Right ventricle myocardium inferior (tissue), 1 donor: ENCODE data around the gene BRD3. TPM values are rescaled to one million over a fixed set of nuclear protein-coding genes. Genes with fewer than 3 reads are reported as not detected.

ENCODE experiments used
- ATAC-seq: fragments of 200-7000 bp; cut with Tn5 transposase; one replicate; pipeline ENCODE4 v1.9.1; 2020; ENCODE audit warnings: mild to moderate bottlenecking, moderate library complexity
- DNase-seq: peaks from one replicate; pipeline ENCODE4 v3.0.0; 2021; ENCODE audit errors: missing footprints
- intact Hi-C: fragments of 100-400 bp; cut with DNase I; formaldehyde crosslinking; loops from one replicate; pipeline ENCODE4 v1.11.0; 2022
- total RNA-seq: library from RNA; stranded (reverse); fragmentation: NEBNext Ultra II Directional; extraction: Animal tissue kit (Norgen Biotek cat#: 25700); gene quantifications from one replicate; pipeline ENCODE4 v1.2.1, GENCODE V29; 2021
- donor health status: DM: no; HTN: yes; CAD: no; lungs with severe emphysema.

Gene BRD3
- total RNA-seq, 1 donor from 2014 or later = 31.6 TPM

GRCh38 chr9:134046894-134047681 lies 20.7 kb downstream of the BRD3 start:
- intact Hi-C loops = loop anchor here (5.0 kb wide), 1 partner anchor 90 kb away; the partner anchor contains the start of gene WDR5
- DNase-seq (peak; percentile 55), ATAC-seq (no peak)

- ATAC-seq (no peak), DNase-seq (peak; percentile 63)
- intact Hi-C loops = loop anchor here (5.0 kb wide), 1 partner anchor 91 kb away; the partner anchor contains the start of gene WDR5
Observed at GRCh38 chr9:134045841-134046544, 21.8 kb downstream of the BRD3 start.

DNA sequence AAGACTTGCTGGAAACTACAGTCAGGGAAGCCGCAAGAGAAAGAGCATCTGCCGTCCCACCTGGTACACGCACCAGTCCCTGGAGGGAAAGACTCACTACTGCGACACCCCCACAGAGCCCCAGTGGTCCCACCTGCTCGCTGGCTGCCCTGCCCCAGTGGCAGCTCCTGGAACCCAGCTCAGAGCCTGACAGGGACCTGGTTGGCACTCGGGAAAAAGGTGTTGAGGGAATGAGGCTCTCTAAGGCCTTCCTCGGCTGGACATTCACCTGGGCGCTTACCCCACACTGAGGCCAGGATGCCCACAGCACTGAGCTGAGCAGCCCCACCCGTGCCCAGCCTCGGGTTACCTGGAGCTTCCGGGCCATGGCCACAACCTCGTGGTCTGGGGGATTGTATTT lies 22.9 kb downstream of the BRD3 start:
- no peak for ATAC-seq
- intact Hi-C loops = loop anchor here (5.0 kb wide), 1 partner anchor 92 kb away; the partner anchor contains the start of gene WDR5
- DNase-seq = peak; percentile 22

DNA sequence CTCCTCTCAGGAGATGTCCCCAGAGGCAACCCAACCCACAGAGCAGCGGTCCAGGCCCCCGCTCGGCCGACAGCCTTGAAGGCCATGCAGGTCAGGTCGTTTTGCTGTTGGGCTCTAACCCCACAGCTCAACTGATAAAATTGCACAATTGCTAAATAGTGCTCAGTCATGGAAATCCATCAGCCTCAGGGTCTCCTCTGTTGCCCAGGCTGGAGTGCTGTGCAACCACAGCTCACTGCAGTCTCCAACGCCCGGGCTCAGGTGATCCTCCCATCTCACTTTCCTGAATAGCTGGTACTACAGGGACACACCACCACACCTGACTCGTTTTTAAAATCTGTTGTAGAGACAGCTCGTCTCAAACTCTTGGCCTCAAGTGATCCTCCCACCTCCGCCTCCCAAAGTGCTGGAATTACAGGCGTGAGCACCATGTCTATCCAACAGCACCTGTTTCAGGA lies 24.3 kb downstream of the BRD3 start:
- intact Hi-C loops = no loop called here

GRCh38 chr9:134041649-134041962 lies 26.2 kb downstream of the BRD3 start:
- intact Hi-C loops = no loop called here
- no peak for ATAC-seq
- peak; percentile 43 for DNase-seq

More for the DNA sequence above, 24.3 kb downstream of the BRD3 start:
- no peak for ATAC-seq
- no peak for DNase-seq

- peak; percentile 32 for ATAC-seq
- DNase-seq = peak; percentile 41
Observed at GRCh38 chr9:134040781-134041648, 26.8 kb downstream of the BRD3 start.

GRCh38 chr9:134040176-134040565 lies 27.7 kb downstream of the BRD3 start:
- no peak for ATAC-seq
- DNase-seq = peak; percentile 35
- intact Hi-C loops = no loop called here

More at GRCh38 chr9:134040781-134041648, 26.8 kb downstream of the BRD3 start:
- intact Hi-C loops = no loop called here

GRCh38 chr9:134039386-134040175 lies 28.2 kb downstream of the BRD3 start:
- peak; percentile 41 for DNase-seq
- intact Hi-C loops = no loop called here
- ATAC-seq = no peak

DNA sequence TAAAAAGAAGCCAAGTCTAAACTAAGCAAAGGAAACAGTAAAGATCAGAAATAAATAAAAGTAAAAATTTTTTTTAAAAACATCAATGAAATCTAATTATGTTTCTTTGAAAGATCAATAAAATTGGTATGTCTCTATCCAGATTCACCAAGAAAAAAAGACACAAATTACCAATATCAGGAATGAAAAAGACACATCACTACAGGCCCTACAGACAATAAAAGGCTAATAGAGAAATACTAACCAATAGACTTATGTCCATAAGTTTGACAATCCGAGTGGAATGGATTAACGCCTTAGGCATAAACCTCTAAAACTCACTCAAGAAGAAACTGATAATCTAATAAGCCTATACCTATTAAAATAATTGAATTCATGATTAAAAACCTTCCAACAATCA lies 30.2 kb downstream of the BRD3 start:
- ATAC-seq (no peak), DNase-seq (no peak)
- intact Hi-C loops = no loop called here

- intact Hi-C loops = no loop called here
- no peak for ATAC-seq
Observed at GRCh38 chr9:134036130-134036529, 31.7 kb downstream of the BRD3 start.

GRCh38 chr9:134035041-134036039 lies 32.5 kb downstream of the BRD3 start:
- intact Hi-C loops = no loop called here
- DNase-seq (peak; percentile 30), ATAC-seq (no peak)

More at GRCh38 chr9:134036130-134036529, 31.7 kb downstream of the BRD3 start:
- DNase-seq = peak; percentile 1

- intact Hi-C loops = no loop called here
- ATAC-seq (no peak), DNase-seq (peak; percentile 55)
Observed at GRCh38 chr9:134034215-134035040, 33.4 kb downstream of the BRD3 start.

DNA sequence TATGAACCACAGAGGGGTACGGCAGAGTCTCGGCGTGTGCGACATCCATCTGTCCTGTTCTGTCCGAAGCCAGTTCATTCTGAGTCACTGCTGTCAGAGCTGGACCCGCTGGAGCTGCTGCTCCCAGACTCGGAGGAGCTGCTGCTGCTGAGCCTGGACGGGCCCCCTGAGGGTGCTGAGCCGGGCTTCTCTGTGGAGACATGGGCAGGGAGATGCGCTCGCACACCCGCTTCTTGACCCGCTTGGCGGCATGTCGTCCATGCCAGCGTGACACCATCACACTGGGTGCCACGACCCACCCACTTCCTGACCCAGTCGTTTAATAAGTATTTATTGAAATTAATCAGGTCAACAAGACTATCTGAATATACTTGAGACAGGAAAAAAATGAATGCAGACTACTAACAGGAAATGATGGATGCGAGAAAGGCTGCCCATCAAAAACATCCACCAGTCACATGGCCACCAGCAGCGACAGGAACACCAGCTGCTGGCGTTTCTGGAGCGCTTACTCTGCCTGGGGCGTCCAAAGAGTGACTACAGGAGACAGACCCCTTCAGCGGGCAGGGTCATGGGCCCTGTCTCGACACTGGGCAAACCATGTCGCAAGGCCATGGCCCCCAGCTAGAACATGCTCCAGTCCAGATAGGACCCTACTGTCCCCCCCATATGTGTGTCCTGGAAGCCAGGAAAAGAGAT lies 34.2 kb downstream of the BRD3 start:
- intact Hi-C loops = no loop called here
- ATAC-seq (peak; percentile 23), DNase-seq (peak; percentile 59)

DNA sequence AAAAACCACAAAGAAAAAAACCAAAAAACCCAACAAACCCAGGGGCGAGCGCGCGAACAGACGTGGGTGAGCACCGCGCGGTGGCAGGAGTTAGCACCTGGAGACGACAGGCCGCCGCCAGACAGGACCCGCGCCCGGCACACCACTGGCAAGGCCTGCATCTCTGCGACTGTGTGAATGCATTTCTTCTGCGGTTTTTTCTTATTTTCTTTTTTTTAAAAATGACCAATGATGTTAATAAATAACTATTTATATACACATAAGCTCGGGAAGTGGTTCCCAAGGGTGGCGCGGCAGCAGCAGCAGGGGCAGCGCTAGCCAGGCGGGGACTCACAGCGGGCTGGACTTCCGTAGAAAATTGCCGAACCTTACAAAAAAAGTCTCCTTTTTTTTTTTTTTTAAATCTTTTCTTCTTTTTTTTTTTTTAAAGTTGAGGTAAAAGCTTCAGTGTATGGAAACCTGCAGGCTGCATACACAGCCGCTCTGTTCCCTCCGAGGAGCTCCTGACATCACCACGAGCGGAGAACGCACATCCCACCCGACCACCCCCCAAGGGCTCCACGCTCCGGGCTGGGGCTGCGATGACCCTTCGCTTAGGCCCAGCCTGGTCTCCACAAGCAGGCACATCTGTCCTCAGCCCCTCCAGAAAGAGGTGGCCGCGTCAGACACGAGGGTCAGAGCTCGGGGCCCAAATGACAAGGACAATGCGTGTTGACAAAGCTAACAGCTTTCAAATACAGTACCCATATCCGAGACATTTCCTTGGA lies 35.2 kb downstream of the BRD3 start:
- ATAC-seq = no peak
- intact Hi-C loops = no loop called here

DNA sequence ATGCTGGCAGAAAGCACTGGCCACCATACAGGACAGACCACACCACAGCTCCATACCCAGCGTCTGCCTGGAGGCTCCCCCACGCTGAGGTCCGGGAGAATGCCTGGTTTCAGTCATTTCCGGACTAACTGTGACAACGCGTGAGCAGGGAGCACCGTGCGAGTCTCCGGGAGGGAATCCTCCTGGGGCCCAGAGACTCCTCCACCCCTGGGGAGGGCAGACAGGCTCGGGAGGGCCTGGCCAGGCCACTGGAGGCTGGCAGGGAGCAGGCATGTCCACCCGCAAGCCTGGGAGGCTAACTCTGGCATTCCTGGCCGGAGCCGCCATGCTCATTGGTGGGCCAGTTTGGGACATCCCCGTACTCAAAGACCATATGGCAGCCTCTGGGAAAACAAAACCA lies 36.0 kb downstream of the BRD3 start:
- no peak for ATAC-seq
- intact Hi-C loops = no loop called here
- DNase-seq = peak; percentile 63

More for the DNA sequence above, 35.2 kb downstream of the BRD3 start:
- DNase-seq = peak; percentile 37
